NCI-H69 (cell line): ENCODE measurements around the gene HCFC1R1.

Experiments used
- DNase-seq: peaks from one replicate; lab custom pipeline; 2025; lab: John Stamatoyannopoulos, UW

The HCFC1R1 gene

GRCh38 chr16:3019594-3020246 lies 4.0 kb downstream of the HCFC1R1 start:
- DNase-seq = no peak

DNA sequence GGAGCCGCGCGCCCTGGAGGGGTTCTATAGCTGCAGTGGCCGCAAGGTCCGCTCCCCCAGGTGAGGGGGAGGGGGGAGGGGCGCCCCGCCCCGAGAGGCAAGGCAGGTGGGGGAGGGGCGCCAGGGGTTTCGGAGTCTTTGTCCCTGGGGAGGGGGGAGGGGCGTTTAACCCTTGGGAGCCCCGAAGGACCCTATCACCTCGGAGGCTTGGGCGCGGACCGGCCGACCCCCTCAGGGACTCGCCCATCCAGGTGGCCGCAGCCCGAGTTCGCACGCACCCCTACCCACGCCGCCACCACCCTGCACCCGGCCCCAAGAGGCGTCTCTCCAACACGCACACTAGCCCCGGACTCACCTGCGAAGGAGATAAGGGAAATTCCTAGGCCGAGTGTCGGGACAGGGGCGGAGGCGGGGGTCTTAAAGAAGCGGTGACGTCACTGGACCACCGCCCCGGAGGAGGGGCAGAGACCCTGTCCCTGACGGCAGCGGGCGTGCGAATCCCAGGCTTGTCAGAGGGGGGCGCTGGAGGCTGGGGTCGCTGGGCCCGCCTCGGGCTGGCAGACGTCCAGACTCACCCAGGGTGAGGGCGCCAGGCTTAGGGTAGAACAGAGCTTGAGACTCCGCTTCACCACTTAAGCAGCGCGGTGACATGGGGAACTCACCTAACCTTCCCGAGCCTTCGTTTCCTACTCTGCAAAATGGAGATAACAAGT lies 5.8 kb downstream of the HCFC1R1 start, which contains the start of gene CLDN6:
Gene CLDN6, minus strand, starts transcription at position 390 of the 713 bp plus-strand sequence. CDS start 2,162 bp downstream, outside the sequence.
- DNase-seq = peak; percentile 81

DNA sequence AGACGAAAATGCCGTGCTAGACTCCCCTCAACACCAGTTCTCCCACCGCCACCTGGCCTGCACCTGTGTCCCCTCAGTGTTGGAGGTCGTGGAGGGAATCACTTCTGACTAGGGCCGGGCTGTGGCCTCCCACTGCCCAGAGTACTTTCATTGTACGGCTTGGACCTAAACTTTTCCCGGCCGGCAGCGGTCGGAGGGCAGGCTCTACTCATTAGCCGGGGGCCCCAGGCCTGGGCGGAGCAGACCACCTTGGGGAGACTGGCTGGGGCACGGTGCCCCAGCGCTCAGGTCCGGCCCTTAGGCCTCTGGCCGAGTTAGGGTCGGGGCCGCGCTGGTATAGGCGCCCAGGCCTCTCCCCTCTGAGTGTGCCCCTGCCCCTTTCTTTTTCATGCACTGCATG lies 6.4 kb downstream of the HCFC1R1 start:
- no peak for DNase-seq

- DNase-seq = no peak
Observed at GRCh38 chr16:3015865-3016521, 7.7 kb downstream of the HCFC1R1 start.

- no peak for DNase-seq
Observed at GRCh38 chr16:3014971-3015370, 8.8 kb downstream of the HCFC1R1 start.

GRCh38 chr16:3013998-3014690 lies 9.6 kb downstream of the HCFC1R1 start:
- DNase-seq = no peak

DNA sequence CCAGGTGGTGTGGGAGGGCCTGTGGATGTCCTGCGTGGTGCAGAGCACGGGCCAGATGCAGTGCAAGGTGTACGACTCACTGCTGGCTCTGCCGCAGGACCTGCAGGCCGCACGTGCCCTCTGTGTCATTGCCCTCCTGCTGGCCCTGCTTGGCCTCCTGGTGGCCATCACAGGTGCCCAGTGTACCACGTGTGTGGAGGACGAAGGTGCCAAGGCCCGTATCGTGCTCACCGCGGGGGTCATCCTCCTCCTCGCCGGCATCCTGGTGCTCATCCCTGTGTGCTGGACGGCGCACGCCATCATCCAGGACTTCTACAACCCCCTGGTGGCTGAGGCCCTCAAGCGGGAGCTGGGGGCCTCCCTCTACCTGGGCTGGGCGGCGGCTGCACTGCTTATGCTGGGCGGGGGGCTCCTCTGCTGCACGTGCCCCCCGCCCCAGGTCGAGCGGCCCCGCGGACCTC lies 10.2 kb downstream of the HCFC1R1 start:
- DNase-seq = no peak

- peak; percentile 93 for DNase-seq
Observed at GRCh38 chr16:3012828-3013420, 10.8 kb downstream of the HCFC1R1 start, which contains the start of gene CLDN9. TSS of gene CLDN9 (plus strand) at chr16:3012923. CDS start at chr16:3013363, 440 bp downstream.

GRCh38 chr16:3012246-3012645 lies 11.5 kb downstream of the HCFC1R1 start:
- peak; percentile 93 for DNase-seq

DNA sequence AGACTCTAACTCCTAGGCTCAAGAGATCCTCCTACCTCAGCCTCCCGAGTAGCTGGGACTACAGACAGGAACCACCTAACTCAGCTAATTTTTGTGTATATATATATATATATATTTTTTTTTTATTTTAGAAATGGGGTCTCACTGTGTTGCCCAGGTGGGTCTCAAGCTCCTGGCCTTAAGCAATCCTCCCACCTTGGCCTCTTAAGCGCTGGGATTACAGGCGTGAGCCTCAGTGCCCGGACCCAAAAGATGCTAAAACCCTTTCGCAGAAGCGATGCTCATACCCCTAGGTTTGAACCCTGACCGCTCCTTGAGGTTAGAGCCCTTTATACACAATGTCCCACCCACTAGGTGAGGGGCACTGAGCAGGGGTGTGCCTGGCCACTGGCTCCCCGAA lies 13.2 kb downstream of the HCFC1R1 start:
- no peak for DNase-seq

DNA sequence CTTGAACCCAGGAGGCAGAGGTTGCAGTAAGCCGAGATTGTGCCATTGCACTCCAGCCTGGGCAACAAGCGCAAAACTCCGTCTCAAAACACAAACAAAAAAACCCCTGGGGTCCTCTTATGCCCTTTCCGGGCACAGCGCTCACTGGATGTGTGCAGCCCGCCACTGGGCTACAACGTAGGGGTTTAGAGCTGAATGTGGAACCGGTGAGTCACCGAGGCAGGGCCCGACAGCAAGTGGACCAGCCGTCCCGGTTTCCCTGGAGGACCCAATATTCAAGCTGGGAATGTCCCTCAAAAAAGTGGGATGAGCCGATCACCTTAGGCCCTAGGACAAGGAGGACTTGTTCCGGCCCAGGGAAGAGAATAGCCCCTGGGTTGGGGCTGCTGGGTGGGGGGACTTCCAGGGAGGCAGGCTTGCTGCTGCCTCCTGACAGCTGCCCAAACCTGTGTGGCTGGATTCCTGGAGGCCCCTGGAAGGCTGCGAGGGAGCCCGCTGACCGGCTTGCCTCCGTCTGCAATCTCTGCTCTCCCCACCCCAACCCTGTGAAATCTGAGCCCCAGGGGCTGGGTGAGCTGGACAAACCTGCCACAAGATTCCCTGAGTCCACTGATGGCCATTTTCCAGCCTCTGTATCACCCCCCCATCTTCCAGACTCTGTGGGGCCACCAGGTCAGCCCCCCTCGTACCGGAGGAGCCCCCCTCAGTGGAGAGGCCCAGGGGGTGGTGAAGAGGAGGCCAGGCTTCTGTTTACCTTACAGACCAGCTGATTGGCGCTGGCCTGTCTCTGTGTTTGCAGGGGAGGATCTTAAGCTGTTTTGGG lies 14.0 kb downstream of the HCFC1R1 start:
- peak; percentile 53 for DNase-seq

- no peak for DNase-seq
Observed at GRCh38 chr16:3008690-3009037, 15.1 kb downstream of the HCFC1R1 start.

DNA sequence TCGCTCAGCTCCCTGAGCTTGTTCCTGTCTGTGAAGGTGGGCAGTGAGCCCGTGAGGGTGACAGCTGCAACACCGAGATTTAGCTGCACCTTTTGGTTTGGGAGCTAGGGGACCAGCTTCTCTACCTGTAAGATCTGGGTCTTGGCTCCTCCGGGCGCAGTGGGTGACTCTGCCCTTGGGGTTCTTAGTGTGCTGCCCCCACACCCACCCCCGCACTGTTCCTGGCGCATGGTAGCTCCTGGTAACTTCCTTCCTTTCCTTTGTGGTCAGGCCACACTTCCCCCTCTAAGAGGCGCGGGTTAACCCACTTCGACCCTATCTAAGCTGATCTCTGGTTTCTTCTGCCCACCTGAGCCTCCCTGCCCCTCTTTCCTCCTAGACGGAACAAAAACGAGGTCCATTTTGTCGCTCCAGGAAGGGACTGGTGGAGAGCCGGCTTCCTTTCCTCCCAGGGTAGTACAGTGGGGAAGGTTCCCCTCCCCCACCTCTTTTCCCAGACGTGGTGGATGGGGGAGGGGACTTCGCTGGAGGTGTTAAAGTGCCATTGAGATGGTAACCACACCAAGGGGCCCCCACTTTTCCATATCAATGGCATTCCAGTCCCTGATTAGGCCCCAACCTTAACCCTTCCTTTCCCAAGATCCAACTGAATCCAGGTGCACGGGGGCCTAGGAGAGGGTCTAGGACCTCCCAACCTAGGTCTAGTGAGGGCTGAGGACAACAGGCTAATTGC lies 15.6 kb downstream of the HCFC1R1 start:
- DNase-seq = no peak

GRCh38 chr16:3007059-3007956 lies 16.4 kb downstream of the HCFC1R1 start:
- no peak for DNase-seq

DNA sequence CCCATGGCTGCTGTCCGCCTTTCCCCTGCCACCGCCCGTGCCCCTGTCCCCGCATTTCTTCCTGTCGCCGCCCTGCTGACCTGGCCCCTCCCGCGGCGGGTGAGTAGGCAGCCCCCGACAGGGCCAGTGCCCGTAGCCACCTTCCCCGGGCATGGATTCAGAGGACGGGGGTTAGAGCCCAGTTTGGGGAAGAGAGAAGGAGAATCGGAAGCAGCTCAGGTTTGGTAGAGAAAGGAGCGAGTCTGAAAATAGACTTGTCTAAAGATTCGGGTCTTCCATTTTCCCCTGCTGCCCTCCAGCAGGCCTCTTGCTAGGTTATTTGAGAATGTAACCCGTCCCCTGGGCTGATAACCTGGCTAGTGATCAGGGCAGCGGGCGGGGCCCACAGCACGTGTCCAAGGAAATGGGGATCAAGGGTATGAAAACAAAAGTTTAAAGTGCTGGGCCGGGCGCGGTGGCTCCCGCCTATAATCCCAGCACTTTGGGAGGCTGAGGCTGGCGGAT lies 18.9 kb downstream of the HCFC1R1 start:
- DNase-seq = peak; percentile 68

GRCh38 chr16:3004319-3004718 lies 19.4 kb downstream of the HCFC1R1 start:
- peak; percentile 77 for DNase-seq

DNA sequence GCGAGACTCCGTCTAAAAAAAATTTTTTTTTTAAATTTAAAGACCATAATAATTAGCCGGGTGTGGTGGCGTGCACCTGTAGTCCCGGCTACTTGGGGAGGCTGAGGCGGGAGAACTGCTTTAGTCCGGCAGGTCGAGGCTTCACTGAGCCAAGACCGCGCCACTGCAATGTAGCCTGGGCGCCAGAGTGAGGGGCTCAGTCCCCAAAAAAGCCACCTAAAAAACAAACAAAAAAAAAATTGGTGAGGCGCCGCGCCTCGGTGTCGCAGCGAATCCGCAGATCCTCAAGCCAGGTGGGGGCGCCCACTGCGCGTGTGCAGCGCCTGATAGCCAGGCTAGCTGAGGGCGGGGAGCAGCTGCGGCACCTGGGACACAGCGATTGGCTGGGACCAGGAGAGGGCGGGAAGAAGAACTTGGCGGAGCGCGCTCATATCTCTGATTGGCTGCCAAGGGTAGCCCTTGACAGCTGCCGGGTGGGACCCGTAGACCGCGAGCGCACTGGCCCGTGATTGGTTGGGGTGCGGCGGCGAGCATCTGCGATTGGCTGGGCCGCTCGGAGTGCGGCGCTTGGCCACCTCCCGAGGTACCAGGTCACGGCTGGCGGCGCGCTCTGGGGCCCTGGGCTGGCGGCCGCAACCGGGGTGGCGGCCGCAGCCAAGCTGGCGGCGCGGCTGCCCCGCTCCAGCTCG lies 20.0 kb downstream of the HCFC1R1 start:
- DNase-seq = peak; percentile 100

DNA sequence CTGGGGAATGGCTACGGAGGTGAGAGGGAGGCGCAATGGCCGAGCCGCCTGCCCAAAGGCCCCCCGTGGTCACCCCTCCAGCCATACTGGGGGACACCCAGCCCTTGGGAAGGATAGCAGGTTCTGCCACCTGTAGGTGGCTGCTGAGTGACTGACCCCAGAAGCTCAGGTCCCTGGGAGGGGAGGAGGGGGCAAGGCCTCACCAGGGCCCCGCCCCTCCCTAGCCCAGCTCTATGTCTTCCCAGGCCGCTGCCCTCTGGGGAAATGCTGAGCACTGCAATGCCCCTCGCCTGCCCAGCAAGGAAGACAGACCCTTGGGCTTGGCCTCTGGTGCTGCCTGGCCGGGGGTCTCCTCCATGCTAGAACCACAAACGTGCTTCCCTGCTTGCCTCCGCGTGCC lies 22.4 kb downstream of the HCFC1R1 start:
- DNase-seq = no peak
